ENCODE measurements around the gene MAPRE3.

- TF ChIP-seq POLR2A (IDR thresholded peaks at IDR 0.05; ENCODE audit: low read depth) = no peak
- no peak for TF ChIP-seq CTCF (IDR thresholded peaks at IDR 0.05)
These were observed 5.8 kb upstream of the MAPRE3 start for GRCh38 chr2:26964446-26965130.
